Measurements from ENCODE around the gene IWS1.

GRCh38 chr2:127490283-127490682 is 36.0 kb downstream of the IWS1 start:
- TF ChIP-seq MAZ (IDR thresholded peaks at IDR 0.05; ENCODE audit: borderline replicate concordance, low read depth, low read length) (no peak), RARB (CRISPR knock-in tag; IDR thresholded peaks at IDR 0.05) (no peak), BHLHE40 (IDR thresholded peaks at IDR 0.05; ENCODE audit: low read depth, low read length) (no peak), CTCF (IDR thresholded peaks at IDR 0.05) (no peak), HOXA7 (CRISPR knock-in tag; IDR thresholded peaks at IDR 0.05) (no peak), TP53 (CRISPR knock-in tag; IDR thresholded peaks at IDR 0.05) (no peak), EP300 (IDR thresholded peaks at IDR 0.05) (no peak), MAX (IDR thresholded peaks at IDR 0.05) (no peak), POLR2A (IDR thresholded peaks at IDR 0.05; ENCODE audit: low read length) (no peak), RAD21 (conservative IDR thresholded peaks at IDR 0.05 in 1 of 2, IDR thresholded peaks at IDR 0.05 in 1 of 2) (no peak)

Data from A549 (cell line).